ENCODE data around the gene OTOG. TPM values are rescaled to one million over a fixed set of nuclear protein-coding genes. Genes with fewer than 3 reads are reported as not detected.

OTOG gene
- total and polyA plus RNA-seq, 2 donors (not counting 3 experiments of a cell fraction or from before 2014, with no cell fraction given), result not detected

GRCh38 chr11:17602105-17603001 is 55.3 kb downstream of the OTOG start:
- TF ChIP-seq MYC (IDR thresholded peaks at IDR 0.05; ENCODE audit: low read depth, low read length), result no peak
- TF ChIP-seq CTCF (IDR thresholded peaks at IDR 0.05; ENCODE audit: extremely low read depth in 1 of 2, insufficient read depth in 1 of 2, low read depth in 1 of 2, low read length in 2 of 2), result no peak
- no peak for TF ChIP-seq FOS (IDR thresholded peaks at IDR 0.05; ENCODE audit: borderline replicate concordance, insufficient read depth, low read length)
- no peak for TF ChIP-seq JUN (IDR thresholded peaks at IDR 0.05; ENCODE audit: borderline replicate concordance, insufficient read depth, insufficient read length, low read depth)
- no peak for TF ChIP-seq MAX (IDR thresholded peaks at IDR 0.05; ENCODE audit: insufficient read depth, insufficient read length)
- TF ChIP-seq POLR2A (IDR thresholded peaks at IDR 0.05; ENCODE audit: low read depth, low read length), result no peak
- TF ChIP-seq EZH2 (IDR thresholded peaks at IDR 0.05; ENCODE audit: borderline replicate concordance, low read depth, low read length, severe bottlenecking), result no peak
- no TSS peak for BruUV-seq (replicated peaks)
- no peak for FAIRE-seq
- Histone ChIP-seq H3K9me1 (replicated peaks; ENCODE audit: control insufficient read depth, extremely low read depth, insufficient read depth, low read length) (no peaks in the 10 kb centered on the region), H3K9me3 (replicated peaks; ENCODE audit: control insufficient read depth, insufficient read depth, low read length) (no peaks in the 10 kb centered on the region), H2AFZ (ENCODE audit: low read depth, low read length) (no peak overlapping the region), H4K20me1 (replicated peaks; ENCODE audit: control insufficient read depth, extremely low read depth, insufficient read depth, low read length) (no peaks in the 10 kb centered on the region), H3K9ac (replicated peaks; ENCODE audit: extremely low read depth, insufficient read depth, low read length) (no peak overlapping the region), H3K36me3 (ENCODE audit: control insufficient read depth in 2 of 2, extremely low read depth in 1 of 2, insufficient read depth in 2 of 2, low read length in 2 of 2) (no peaks in the 10 kb centered on the region), H3K27me3 (ENCODE audit: control insufficient read depth in 2 of 2, insufficient read depth in 2 of 2, low read length in 2 of 2) (no peaks in the 10 kb centered on the region), H3K27ac (ENCODE audit: insufficient read depth, low read depth, low read length) (no peak overlapping the region), H3K4me2 (ENCODE audit: insufficient read depth, low read length) (no peak overlapping the region), H3K79me2 (ENCODE audit: control insufficient read depth, insufficient read depth, low read length) (no peaks in the 10 kb centered on the region), H3K4me1 (ENCODE audit: control insufficient read depth, extremely low read depth, insufficient read depth, low read length) (no peaks in the 10 kb centered on the region), H3K4me3 (replicated peaks in 1 of 3; ENCODE audit: insufficient read depth in 1 of 3, low read depth in 1 of 3, low read length in 3 of 3) (no peak overlapping the region)
- intact Hi-C loops (cut with micrococcal nuclease), result no loop called here
- DNase-seq (ENCODE audit: low read depth, low spot score), result no peak
- ChIA-PET CTCF (interaction anchor here (1.0 to 7.0 kb wide), 7 partner anchors 10 to 376 kb away, joined by 3 to 79 read pairs (median 4); partner anchors contain the start of genes KCNJ11 and MYOD1), POLR2A (no interaction called here)
- dilution Hi-C loops (cut with MboI; ENCODE audit: extremely low pct_ligation_motif_present, low sequenced_read_pairs), result no loop called here

Data from endothelial cell of umbilical vein (primary cell).